Liver (tissue), 9 donors: ENCODE results near the gene ERAP2. TPM values are rescaled to one million over a fixed set of nuclear protein-coding genes. Genes with fewer than 3 reads are reported as not detected.

Experiments used
- DNase-seq: peaks from one replicate; pipeline ENCODE4 v3.0.0-alpha.2; 2017; ENCODE audit warnings: low spot score
- H3K27ac ChIP-seq, 2 donors: one replicate each; pipeline ENCODE4 v1.7.0; 2013; ENCODE audit warnings: inconsistent platforms in 2 of 2, low read length in 2 of 2, control low read depth in 1 of 2, low read depth in 1 of 2, mild to moderate bottlenecking in 1 of 2
- H3K27me3 ChIP-seq, 4 donors: one replicate each; pipeline versions ENCODE4 v1.6.1 to v1.7.0; 2013; ENCODE audit warnings: low read length in 3 of 4, inconsistent platforms in 1 of 4, mild to moderate bottlenecking in 1 of 4, moderate library complexity in 1 of 4; ENCODE audit not compliant: control insufficient read depth in 4 of 4, insufficient read depth in 4 of 4
- H3K36me3 ChIP-seq, 4 donors: one replicate each; pipeline versions ENCODE4 v1.6.1 to v1.7.0; 2013; ENCODE audit warnings: low read length in 3 of 4, mild to moderate bottlenecking in 3 of 4, low read depth in 1 of 4, moderate library complexity in 1 of 4; ENCODE audit not compliant: control insufficient read depth in 4 of 4, insufficient read depth in 3 of 4
- H3K4me1 ChIP-seq, 4 donors: one replicate each; pipeline versions ENCODE4 v1.6.1 to v1.7.0; 2013; ENCODE audit warnings: low read length in 3 of 4, mild to moderate bottlenecking in 3 of 4, moderate library complexity in 1 of 4; ENCODE audit not compliant: control insufficient read depth in 4 of 4, insufficient read depth in 4 of 4
- H3K4me3 ChIP-seq, 3 donors: one replicate each; pipeline versions ENCODE4 v1.6.1 to v1.7.0; 2013; ENCODE audit warnings: low read length in 3 of 3, control low read depth in 1 of 3, low read depth in 1 of 3, mild to moderate bottlenecking in 1 of 3
- H3K9ac ChIP-seq, 2 donors: one replicate each; pipeline ENCODE4 v1.7.0; 2013; ENCODE audit warnings: low read length in 2 of 2, mild to moderate bottlenecking in 2 of 2, moderate library complexity in 2 of 2, control low read depth in 1 of 2, low read depth in 1 of 2
- H3K9me3 ChIP-seq, 4 donors: one replicate each; pipeline versions ENCODE4 v1.6.1 to v1.7.0; 2013; ENCODE audit warnings: low read length in 3 of 4; ENCODE audit not compliant: control insufficient read depth in 4 of 4
- CTCF ChIP-seq: fragments of 150-350 bp; IDR thresholded peaks from 2 replicates; pipeline ENCODE4 v1.5.1; 2017; ENCODE audit warnings: improper control_type of control experiment, low read depth, low read length; ENCODE audit not compliant: missing input control
- EGR1 ChIP-seq, 2 donors: IDR thresholded peaks; 2 replicates each; pipeline ENCODE4 v1.6.1; 2016 to 2018; ENCODE audit warnings: antibody characterized with exemption in 2 of 2, low read depth in 2 of 2
- FOXA1 ChIP-seq: IDR thresholded peaks from 2 replicates; pipeline ENCODE4 v1.6.1; 2016; ENCODE audit warnings: antibody characterized with exemption
- FOXA2 ChIP-seq: IDR thresholded peaks from 2 replicates; pipeline ENCODE4 v1.6.1; 2016; ENCODE audit warnings: antibody characterized with exemption
- HNF4A ChIP-seq, 2 donors: conservative IDR thresholded peaks; 2 replicates each; pipeline ENCODE4 v1.6.1; 2016; ENCODE audit warnings: antibody characterized with exemption in 2 of 2, mild to moderate bottlenecking in 2 of 2
- JUND ChIP-seq, 2 donors: IDR thresholded peaks; 2 replicates each; pipeline ENCODE4 v1.6.1; 2016; ENCODE audit warnings: antibody characterized with exemption in 2 of 2
- NR2F2 ChIP-seq: IDR thresholded peaks from 2 replicates; pipeline ENCODE4 v1.6.1; 2016; ENCODE audit warnings: antibody characterized with exemption
- RAD21 ChIP-seq, 2 donors: IDR thresholded peaks; 2 replicates each; pipeline ENCODE4 v1.6.1; 2016; ENCODE audit warnings: antibody characterized with exemption in 2 of 2, mild to moderate bottlenecking in 2 of 2
- SP1 ChIP-seq: IDR thresholded peaks from 2 replicates; pipeline ENCODE4 v1.6.1; 2018; ENCODE audit warnings: antibody characterized with exemption, mild to moderate bottlenecking
- TAF1 ChIP-seq: conservative IDR thresholded peaks from 2 replicates; pipeline ENCODE4 v1.6.1; 2016; ENCODE audit warnings: antibody characterized with exemption, mild to moderate bottlenecking
- YY1 ChIP-seq: IDR thresholded peaks from 2 replicates; pipeline ENCODE4 v1.6.1; 2016; ENCODE audit warnings: antibody characterized with exemption, mild to moderate bottlenecking
- ZBTB33 ChIP-seq: IDR thresholded peaks from 2 replicates; pipeline ENCODE4 v1.6.1; 2016; ENCODE audit warnings: antibody characterized with exemption
- WGBS: extraction: QIAGEN DNeasy Blood & Tissue Kit; methylation state at CpG from one replicate; pipeline ENCODE4 v1.1.7; 2013; 5-methylcytosine and 5-hydroxymethylcytosine counted together
- polyA plus RNA-seq, 2 donors: library from polyadenylated mRNA; stranded (reverse) in 1 of 2; unstranded in 1 of 2; fragments of 200-250 nt in 1 of 2; fragments of >200 nt in 1 of 2; fragmentation: Nextera tagmentation in 1 of 2; extraction: Ambion mirVana in 1 of 2; gene quantifications; one replicate each; pipeline versions ENCODE4 v1.2.1 to v1.2.3, GENCODE V29; 2013 to 2015
- total RNA-seq, 2 donors: library from RNA; depleted of rRNA; stranded (reverse); fragments of >200 nt; gene quantifications; one replicate each; pipeline ENCODE4 v1.2.3, GENCODE V29; 2014
- TF ChIP-seq, protein P1 (sequence below): IDR thresholded peaks from 2 replicates; pipeline ENCODE4 v1.6.1; 2016; ENCODE audit warnings: antibody characterized with exemption
- TF ChIP-seq, protein P2 (sequence below): IDR thresholded peaks from 2 replicates; pipeline ENCODE4 v1.6.1; 2016; ENCODE audit warnings: antibody characterized with exemption, mild to moderate bottlenecking
- TF ChIP-seq, protein P3 (sequence below): IDR thresholded peaks from 2 replicates; pipeline ENCODE4 v1.6.1; 2016; ENCODE audit warnings: antibody characterized with exemption
- donor health status: healthy.
- donor health status: healthy.
- donor health status: healthy.
- donor health status: healthy.
- donor health status: healthy.

Gene ERAP2
- total and polyA plus RNA-seq, 4 donors, result 1.8 to 15.5 (median 10.7) TPM

GRCh38 chr5:96903300-96903699 is 27.0 kb downstream of the ERAP2 start:
- H3K9me3 ChIP-seq, result no peaks in the 10 kb centered on the region
- H3K36me3 ChIP-seq, result peaks cover 2 to 28% (median 19%) of the 10 kb centered on the region in 4 donors
- H3K27ac ChIP-seq, result no peak overlapping the region
- DNase-seq, result no peak
- no peak overlapping the region for H3K9ac ChIP-seq
- H3K4me1 ChIP-seq, result no peaks in the 10 kb centered on the region
- TF ChIP-seq NR2F2, result no peak
- TF ChIP-seq YY1, result no peak
- 98% methylated on average over 2 of the region's 2 CpGs for WGBS
- H3K27me3 ChIP-seq, result no peaks in the 10 kb centered on the region
- H3K4me3 ChIP-seq, result no peak overlapping the region

GRCh38 chr5:96904054-96904931 is 28.0 kb downstream of the ERAP2 start:
- Histone ChIP-seq H3K4me1 (peaks cover 0 to 6% (median 2%) of the 10 kb centered on the region in 4 donors), H3K27ac (no peak overlapping the region), H3K9me3 (no peaks in the 10 kb centered on the region), H3K27me3 (no peaks in the 10 kb centered on the region), H3K9ac (no peak overlapping the region), H3K36me3 (peaks cover 2 to 26% (median 16%) of the 10 kb centered on the region in 4 donors), H3K4me3 (no peak overlapping the region)
- DNase-seq, result no peak
- TF ChIP-seq, protein P1, sequence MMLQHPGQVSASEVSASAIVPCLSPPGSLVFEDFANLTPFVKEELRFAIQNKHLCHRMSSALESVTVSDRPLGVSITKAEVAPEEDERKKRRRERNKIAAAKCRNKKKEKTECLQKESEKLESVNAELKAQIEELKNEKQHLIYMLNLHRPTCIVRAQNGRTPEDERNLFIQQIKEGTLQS, result no peak
- no peak for TF ChIP-seq HNF4A (conservative IDR thresholded peaks at IDR 0.05)
- TF ChIP-seq EGR1 (IDR thresholded peaks at IDR 0.05; ENCODE audit: low read depth in 2 of 2), result no peak
- TF ChIP-seq RAD21 (IDR thresholded peaks at IDR 0.05), result no peak
- TF ChIP-seq NR2F2, result no peak
- no peak for TF ChIP-seq CTCF
- no peak for TF ChIP-seq JUND (IDR thresholded peaks at IDR 0.05)
- TF ChIP-seq, protein P2, sequence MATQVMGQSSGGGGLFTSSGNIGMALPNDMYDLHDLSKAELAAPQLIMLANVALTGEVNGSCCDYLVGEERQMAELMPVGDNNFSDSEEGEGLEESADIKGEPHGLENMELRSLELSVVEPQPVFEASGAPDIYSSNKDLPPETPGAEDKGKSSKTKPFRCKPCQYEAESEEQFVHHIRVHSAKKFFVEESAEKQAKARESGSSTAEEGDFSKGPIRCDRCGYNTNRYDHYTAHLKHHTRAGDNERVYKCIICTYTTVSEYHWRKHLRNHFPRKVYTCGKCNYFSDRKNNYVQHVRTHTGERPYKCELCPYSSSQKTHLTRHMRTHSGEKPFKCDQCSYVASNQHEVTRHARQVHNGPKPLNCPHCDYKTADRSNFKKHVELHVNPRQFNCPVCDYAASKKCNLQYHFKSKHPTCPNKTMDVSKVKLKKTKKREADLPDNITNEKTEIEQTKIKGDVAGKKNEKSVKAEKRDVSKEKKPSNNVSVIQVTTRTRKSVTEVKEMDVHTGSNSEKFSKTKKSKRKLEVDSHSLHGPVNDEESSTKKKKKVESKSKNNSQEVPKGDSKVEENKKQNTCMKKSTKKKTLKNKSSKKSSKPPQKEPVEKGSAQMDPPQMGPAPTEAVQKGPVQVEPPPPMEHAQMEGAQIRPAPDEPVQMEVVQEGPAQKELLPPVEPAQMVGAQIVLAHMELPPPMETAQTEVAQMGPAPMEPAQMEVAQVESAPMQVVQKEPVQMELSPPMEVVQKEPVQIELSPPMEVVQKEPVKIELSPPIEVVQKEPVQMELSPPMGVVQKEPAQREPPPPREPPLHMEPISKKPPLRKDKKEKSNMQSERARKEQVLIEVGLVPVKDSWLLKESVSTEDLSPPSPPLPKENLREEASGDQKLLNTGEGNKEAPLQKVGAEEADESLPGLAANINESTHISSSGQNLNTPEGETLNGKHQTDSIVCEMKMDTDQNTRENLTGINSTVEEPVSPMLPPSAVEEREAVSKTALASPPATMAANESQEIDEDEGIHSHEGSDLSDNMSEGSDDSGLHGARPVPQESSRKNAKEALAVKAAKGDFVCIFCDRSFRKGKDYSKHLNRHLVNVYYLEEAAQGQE, result no peak
- no peak for TF ChIP-seq SP1
- TF ChIP-seq ZBTB33, result no peak
- TF ChIP-seq, protein P3, sequence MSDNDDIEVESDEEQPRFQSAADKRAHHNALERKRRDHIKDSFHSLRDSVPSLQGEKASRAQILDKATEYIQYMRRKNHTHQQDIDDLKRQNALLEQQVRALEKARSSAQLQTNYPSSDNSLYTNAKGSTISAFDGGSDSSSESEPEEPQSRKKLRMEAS, result no peak
- no peak for TF ChIP-seq FOXA1
- no peak for TF ChIP-seq YY1
- TF ChIP-seq TAF1, result no peak
- TF ChIP-seq FOXA2, result no peak
- 71% methylated on average over 3 of the region's 3 CpGs for WGBS
